Femur (tissue), 1 donor: ENCODE results near the gene CD6.
"Not testable (repeated sequence)": the region's sequence is repeated elsewhere in the genome, so short reads cannot be mapped to it uniquely, and the experiment has no call there.

ENCODE experiments used
- DNase-seq: peaks from one replicate; pipeline ENCODE4 v3.0.0-alpha.2; 2017

CD6 gene

GRCh38 chr11:61058583-61059259 lies 87.2 kb downstream of the CD6 start:
- DNase-seq, result no peak

- no peak for DNase-seq
These were observed 87.8 kb downstream of the CD6 start for GRCh38 chr11:61059260-61059752.

- no peak for DNase-seq
These were observed 89.8 kb downstream of the CD6 start for GRCh38 chr11:61061081-61061826.

GRCh38 chr11:61062181-61062930 lies 90.9 kb downstream of the CD6 start:
- DNase-seq, result no peak

GRCh38 chr11:61065236-61065635 lies 93.8 kb downstream of the CD6 start:
- DNase-seq, result not testable (repeated sequence)

GRCh38 chr11:61065955-61066638 lies 94.6 kb downstream of the CD6 start:
- no peak for DNase-seq

GRCh38 chr11:61066645-61067044 lies 95.2 kb downstream of the CD6 start:
- DNase-seq, result no peak

GRCh38 chr11:61067782-61068446 lies 96.4 kb downstream of the CD6 start:
- no peak for DNase-seq

- no peak for DNase-seq
These were observed 97.1 kb downstream of the CD6 start for GRCh38 chr11:61068581-61068980.

- DNase-seq, result no peak
These were observed 97.9 kb downstream of the CD6 start for GRCh38 chr11:61069427-61069826.
